ENCODE results near the gene HK1.

GRCh38 chr10:69319841-69320316 is 41.6 kb downstream of the HK1 start:
- TF ChIP-seq CTCF (IDR thresholded peaks at IDR 0.05) = no peak
- TF ChIP-seq POLR2A (IDR thresholded peaks at IDR 0.05) = no peak
